H1 (cell line): Measurements from ENCODE around the gene PPP2R3C. TPM values are rescaled to one million over a fixed set of nuclear protein-coding genes. Genes with fewer than 3 reads are reported as not detected.

Experiments
- CTCF ChIA-PET: fragments of 300-600 bp; sonication (Branson Sonifier 250); formaldehyde crosslinking; loops from one replicate; lab custom pipeline; 2021; ENCODE audit not compliant: partially characterized antibody; lab: Charles Lee
- POLR2A ChIA-PET: fragments of 300-600 bp; sonication (Branson Sonifier 250); formaldehyde crosslinking; loops from one replicate; lab custom pipeline; 2021; ENCODE audit warnings: inconsistent platforms; ENCODE audit not compliant: partially characterized antibody; lab: Charles Lee
- DNase-seq, 2 experiments: peaks; one replicate each; pipeline versions ENCODE4 v3.0.0 to v3.0.0-alpha.2; 2010 to 2022; ENCODE audit warnings: low spot score in 2 of 2, low read depth in 1 of 2, mixed read lengths in 1 of 2
- FAIRE-seq: peaks from 2 replicates; lab custom pipeline; 2011; peaks lifted over from hg19 to GRCh38; lab: Jason Lieb, UNC
- H2AFZ ChIP-seq: 2 replicates; pipeline ENCODE4 v1.8.1; 2012; ENCODE audit warnings: low read length, inconsistent platforms
- H2AK5ac ChIP-seq: 2 replicates; pipeline ENCODE4 v1.6.1; 2013; ENCODE audit warnings: low read depth, low read length
- H2BK120ac ChIP-seq: replicated peaks from 2 replicates; pipeline ENCODE3; 2013; ENCODE audit warnings: low read depth, low read length, inconsistent platforms
- H2BK12ac ChIP-seq: 2 replicates; pipeline ENCODE4 v1.6.1; 2013; ENCODE audit warnings: low read depth, low read length
- H2BK15ac ChIP-seq: 2 replicates; pipeline ENCODE4 v1.6.1; 2013; ENCODE audit warnings: low read length
- H2BK20ac ChIP-seq: 2 replicates; pipeline ENCODE4 v1.6.1; 2013; ENCODE audit warnings: low read length
- H2BK5ac ChIP-seq: 2 replicates; pipeline ENCODE4 v1.6.1; 2013; ENCODE audit warnings: low read depth, low read length
- H3K14ac ChIP-seq: 2 replicates; pipeline ENCODE4 v1.6.1; 2013; ENCODE audit warnings: inconsistent platforms; ENCODE audit not compliant: insufficient read length
- H3K18ac ChIP-seq: 2 replicates; pipeline ENCODE4 v1.6.1; 2013; ENCODE audit warnings: low read length; ENCODE audit errors: extremely low read depth
- H3K23ac ChIP-seq: 2 replicates; pipeline ENCODE4 v1.6.1; 2013; ENCODE audit warnings: inconsistent platforms; ENCODE audit not compliant: insufficient read length
- H3K23me2 ChIP-seq: 2 replicates; pipeline ENCODE4 v1.6.1; 2013; ENCODE audit warnings: low read depth, low read length
- H3K27ac ChIP-seq: 2 replicates; pipeline ENCODE4 v1.6.1; 2011; ENCODE audit warnings: low read depth, low read length, inconsistent platforms
- H3K27me3 ChIP-seq, 4 experiments: replicated peaks in 1 of 4; 1 replicate in 1 of 4; 2 replicates in 3 of 4; pipeline versions ENCODE4 v1.6.1 to v1.8.1; 2011 to 2013; ENCODE audit warnings: low read length in 3 of 4, mild to moderate bottlenecking in 3 of 4, inconsistent platforms in 2 of 4, mixed read lengths in 2 of 4, moderate library complexity in 1 of 4; ENCODE audit not compliant: control insufficient read depth in 3 of 4, insufficient read depth in 3 of 4; ENCODE audit errors: extremely low read depth in 1 of 4
- H3K36me3 ChIP-seq, 4 experiments: 2 replicates each; pipeline versions ENCODE4 v1.6.1 to v1.8.1; 2011 to 2013; ENCODE audit warnings: mild to moderate bottlenecking in 4 of 4, low read length in 3 of 4, moderate library complexity in 2 of 4, control low read depth in 1 of 4, inconsistent platforms in 1 of 4; ENCODE audit not compliant: insufficient read depth in 4 of 4, control insufficient read depth in 2 of 4
- H3K4ac ChIP-seq: replicated peaks from 2 replicates; pipeline ENCODE3; 2013; ENCODE audit warnings: low read length, low read depth, mixed read lengths, inconsistent platforms; ENCODE audit not compliant: insufficient read length
- H3K4me1 ChIP-seq, 4 experiments: replicated peaks in 1 of 4; 1 replicate in 1 of 4; 2 replicates in 3 of 4; pipeline versions ENCODE4 v1.6.1 to v1.8.1; 2011 to 2013; ENCODE audit warnings: low read length in 3 of 4, inconsistent platforms in 2 of 4, mixed read lengths in 1 of 4; ENCODE audit not compliant: insufficient read depth in 4 of 4, control insufficient read depth in 3 of 4
- H3K4me2 ChIP-seq, 2 experiments: 2 replicates each; pipeline versions ENCODE4 v1.6.1 to v1.8.1; 2011 to 2013; ENCODE audit warnings: low read depth in 2 of 2, low read length in 2 of 2, control low read depth in 1 of 2, inconsistent platforms in 1 of 2, mild to moderate bottlenecking in 1 of 2; ENCODE audit not compliant: insufficient read depth in 1 of 2
- H3K4me3 ChIP-seq, 4 experiments: fragments of 200-600, 300-600 bp in 1 of 4; sonication (generic), shearing (Covaris generic), sonication (Bioruptor Twin) in 1 of 4; 2 replicates each; pipeline versions ENCODE4 v1.5.1 to v1.8.1; 2011 to 2016; ENCODE audit warnings: low read length in 4 of 4, low read depth in 3 of 4, control low read depth in 2 of 4, inconsistent platforms in 2 of 4, mild to moderate bottlenecking in 2 of 4, mixed read lengths in 1 of 4, moderate library complexity in 1 of 4; ENCODE audit not compliant: insufficient read depth in 2 of 4; ENCODE audit errors: extremely low read depth in 1 of 4
- H3K56ac ChIP-seq: replicated peaks from 2 replicates; pipeline ENCODE3; 2013; ENCODE audit warnings: low read depth, mild to moderate bottlenecking, mixed read lengths, low read length, inconsistent platforms; ENCODE audit not compliant: insufficient read length
- H3K79me1 ChIP-seq: 2 replicates; pipeline ENCODE4 v1.6.1; 2013; ENCODE audit warnings: low read depth, low read length, control low read depth
- H3K79me2 ChIP-seq, 2 experiments: 2 replicates each; pipeline versions ENCODE4 v1.6.1 to v1.8.1; 2012 to 2013; ENCODE audit warnings: low read length in 2 of 2, mild to moderate bottlenecking in 2 of 2, inconsistent platforms in 1 of 2; ENCODE audit not compliant: insufficient read depth in 2 of 2, control insufficient read depth in 1 of 2
- H3K9ac ChIP-seq, 4 experiments: replicated peaks in 1 of 4; 1 replicate in 1 of 4; 2 replicates in 3 of 4; pipeline versions ENCODE4 v1.6.1 to v1.8.1; 2011 to 2013; ENCODE audit warnings: low read depth in 3 of 4, low read length in 3 of 4, control low read depth in 2 of 4, mild to moderate bottlenecking in 2 of 4, moderate library complexity in 2 of 4, inconsistent platforms in 1 of 4; ENCODE audit errors: extremely low read depth in 1 of 4
- H3K9me3 ChIP-seq, 2 experiments: 2 replicates each; pipeline versions ENCODE4 v1.6.1 to v1.8.1; 2012 to 2013; ENCODE audit warnings: mild to moderate bottlenecking in 2 of 2, moderate library complexity in 2 of 2, control low read depth in 1 of 2, inconsistent platforms in 1 of 2, low read depth in 1 of 2, low read length in 1 of 2, mixed read lengths in 1 of 2; ENCODE audit not compliant: insufficient read depth in 2 of 2
- H4K20me1 ChIP-seq, 2 experiments: replicated peaks in 1 of 2; 2 replicates each; pipeline versions ENCODE3 to v1.8.1; 2011 to 2013; ENCODE audit warnings: inconsistent platforms in 2 of 2, low read length in 2 of 2, mild to moderate bottlenecking in 1 of 2; ENCODE audit not compliant: insufficient read depth in 2 of 2, control insufficient read depth in 1 of 2
- H4K5ac ChIP-seq: 2 replicates; pipeline ENCODE4 v1.6.1; 2013; ENCODE audit warnings: low read length, low read depth, mixed read lengths, inconsistent platforms; ENCODE audit not compliant: insufficient read length
- H4K8ac ChIP-seq: 2 replicates; pipeline ENCODE4 v1.8.0; 2013; ENCODE audit warnings: mild to moderate bottlenecking, moderate library complexity, low read length, inconsistent platforms; ENCODE audit not compliant: insufficient read depth; ENCODE audit errors: extremely low read depth
- H4K91ac ChIP-seq: replicated peaks from 2 replicates; pipeline ENCODE3; 2013; ENCODE audit warnings: low read length, mixed read lengths, inconsistent platforms; ENCODE audit not compliant: insufficient read length
- KDM4A ChIP-seq: IDR thresholded peaks from one replicate; pipeline ENCODE4 v1.7.1; 2012; ENCODE audit warnings: low read depth, mild to moderate bottlenecking, moderate library complexity, low read length, inconsistent platforms; ENCODE audit not compliant: severe bottlenecking
- MAFK ChIP-seq: IDR thresholded peaks from 2 replicates; pipeline ENCODE4 v1.6.1; 2012; ENCODE audit warnings: low read depth, mild to moderate bottlenecking, improper control_type of control experiment, low read length
- POLR2A ChIP-seq, 2 experiments: IDR thresholded peaks; 1 replicate in 1 of 2; 2 replicates in 1 of 2; pipeline ENCODE4 v1.6.1; 2011; ENCODE audit warnings: low read depth in 2 of 2, low read length in 2 of 2, mild to moderate bottlenecking in 2 of 2; ENCODE audit errors: control extremely low read depth in 1 of 2
- SAP30 ChIP-seq: fragments of 300-600 bp; sonication (generic); IDR thresholded peaks from 2 replicates; pipeline ENCODE4 v1.7.1; 2012; ENCODE audit warnings: low read length, moderate library complexity, mild to moderate bottlenecking, inconsistent platforms; ENCODE audit not compliant: insufficient read depth, insufficient replicate concordance
- SIN3A ChIP-seq, 2 experiments: IDR thresholded peaks in 1 of 2; conservative IDR thresholded peaks in 1 of 2; 2 replicates each; pipeline ENCODE4 v1.6.1; 2011 to 2012; ENCODE audit warnings: low read length in 2 of 2, improper control_type of control experiment in 1 of 2, low read depth in 1 of 2, mild to moderate bottlenecking in 1 of 2
- WGBS, 2 experiments: shearing (Covaris generic) in 1 of 2; methylation state at CpG; one replicate each; pipeline versions ENCODE4 v1.1.6 to v1.1.7; 2013 to 2015; ENCODE audit warnings: low lambda C conversion rate in 2 of 2, mixed read lengths in 2 of 2, inconsistent platforms in 1 of 2, low coverage in 1 of 2, missing lambda C conversion rate in 1 of 2; ENCODE audit not compliant: insufficient replicate concordance in 2 of 2, insufficient coverage in 1 of 2, insufficient read length in 1 of 2; ENCODE audit errors: extremely low coverage in 1 of 2, missing lambda C conversion rate in 1 of 2; 5-methylcytosine and 5-hydroxymethylcytosine counted together
- polyA plus RNA-seq, 7 experiments: library from polyadenylated mRNA; depleted of rRNA in 3 of 7; stranded (reverse) in 5 of 7; unstranded in 2 of 7; fragments of >200 nt in 5 of 7; fragments of 200-250 nt in 2 of 7; gene quantifications; 1 replicate in 5 of 7; 2 replicates in 1 of 7; 4 replicates in 1 of 7; pipeline versions ENCODE4 v1.2.1 to v1.2.3, GENCODE V29; 2011 to 2013; ENCODE audit warnings: missing spikeins in 2 of 7, mixed read lengths in 2 of 7
- total RNA-seq: library from RNA; stranded (reverse); fragmentation: NEBNext Ultra II Directional; extraction: Animal tissue kit (Norgen Biotek cat#: 25700); gene quantifications from 2 replicates; pipeline ENCODE4 v1.2.1, GENCODE V29; 2021

Gene PPP2R3C
- total and polyA plus RNA-seq, 2 of the 8 experiments (the other 6 are each of a cell fraction or from before 2014, with no cell fraction given) = 7.1 to 26.7 TPM

- Histone ChIP-seq H2AFZ (0 out of 2 replicates have a peak overlapping the region, but pooled peaks have one; percentile 28), H3K4me3 (peak overlapping the region; percentile 67 to 87 (median 80)), H4K91ac (peak overlapping the region; percentile 93), H4K20me1 (no peaks in the 10 kb centered on the region), H4K5ac (peak overlapping the region; percentile 99), H3K4me2 (peak overlapping the region; percentile 70 to 85), H3K9ac (peak overlapping the region; percentile 61 to 83 (median 82)), H4K8ac (peak overlapping the region; percentile 89; the same call in 1 of the 2 replicates), H3K56ac (no peak overlapping the region), H3K23me2 (no peaks in the 10 kb centered on the region; the same call in none of the 2 replicates), H2AK5ac (no peak overlapping the region), H2BK5ac (peak overlapping the region; percentile 96), H2BK120ac (no peak overlapping the region), H3K14ac (no peak overlapping the region), H2BK20ac (no peak overlapping the region), H3K36me3 (no peaks in the 10 kb centered on the region; a peak in 2 of 8 replicates), H3K9me3 (no peaks in the 10 kb centered on the region), H3K4me1 (no peaks in the 10 kb centered on the region; a peak in 1 of 7 replicates), H2BK15ac (no peak overlapping the region), H3K4ac (no peak overlapping the region), H3K79me1 (no peaks in the 10 kb centered on the region), H3K23ac (no peak overlapping the region), H2BK12ac (no peak overlapping the region), H3K27me3 (no peaks in the 10 kb centered on the region), H3K27ac (peak overlapping the region; percentile 82)
- POLR2A ChIA-PET = interaction anchor here (0.5 to 2.3 kb wide), 16 partner anchors 9 to 667 kb away, joined by 3 to 17 read pairs (median 4); partner anchors contain the start of genes BAZ1A, NFKBIA and PPP2R3C
- no peak for DNase-seq
- no peak for FAIRE-seq
- 33% methylated on average over 23 of the region's 23 CpGs; no CpG with 5 or more reads in 1 of the 2 experiments for WGBS, 2 experiments
- TF ChIP-seq SIN3A (conservative IDR thresholded peaks at IDR 0.05 in 1 of 2, IDR thresholded peaks at IDR 0.05 in 1 of 2; ENCODE audit: low read depth in 1 of 2, low read length in 2 of 2) (0 out of 4 replicates have a peak, but pooled peaks of 1 of the 2 experiments have one; percentile 27), SAP30 (peak; percentile 17), MAFK (no peak), POLR2A (IDR thresholded peaks at IDR 0.05; ENCODE audit: control extremely low read depth in 1 of 2, low read depth in 2 of 2, low read length in 2 of 2) (0 out of 3 replicates have a peak, but pooled peaks of 1 of the 2 experiments have one; percentile 2), KDM4A (peak; percentile 70)
- TF ChIP-seq, all 59 proteins: peak for 4
- CTCF ChIA-PET = no interaction called here
- peak overlapping the region; percentile 94 for H3K18ac ChIP-seq
- H3K79me2 ChIP-seq = peaks cover 0 to 6% of the 10 kb centered on the region in 2 experiments; a peak in 2 of 4 replicates
Measured at GRCh38 chr14:35046751-35047536, 74.8 kb downstream of the PPP2R3C start.
